ENCODE data around the gene KLK3. TPM values are rescaled to one million over a fixed set of nuclear protein-coding genes. Genes with fewer than 3 reads are reported as not detected.

The KLK3 gene
- total and polyA plus RNA-seq, 8 donors = 0.05 to 0.27 TPM; not detected in 6

DNA sequence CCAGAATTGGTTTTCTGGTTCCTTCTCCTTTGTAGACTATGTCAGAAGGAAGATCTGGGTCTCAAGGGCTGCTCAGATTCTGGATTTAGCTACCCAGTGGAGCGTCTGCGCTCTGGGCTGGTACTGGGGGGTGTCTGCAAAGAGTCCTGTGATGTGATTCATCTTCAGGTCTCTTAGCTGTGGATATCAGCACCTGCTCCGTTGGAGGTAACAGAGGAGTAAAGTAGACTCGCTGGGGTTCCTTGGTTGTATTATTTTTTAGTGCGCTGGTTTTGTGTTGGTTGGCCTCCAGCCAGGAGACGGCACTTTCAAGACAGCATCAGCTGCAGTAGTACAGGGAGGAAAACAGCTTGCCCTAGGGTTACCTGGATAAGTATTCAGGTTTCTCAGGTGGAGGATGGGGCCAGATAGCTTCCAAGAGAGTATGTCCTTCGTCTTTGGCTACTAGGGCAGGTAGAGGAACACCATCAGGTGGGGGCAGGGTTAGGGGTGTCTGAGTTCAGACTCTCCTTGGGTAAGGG, 11.0 kb upstream of the KLK3 start:
- no peaks in the 10 kb centered on the region for H3K27me3 ChIP-seq
- FAIRE-seq = no peak
- H3K4me1 ChIP-seq = no peaks in the 10 kb centered on the region
- H3K27ac ChIP-seq = no peak overlapping the region
- H3K9me3 ChIP-seq = no peaks in the 10 kb centered on the region
- H3K4me3 ChIP-seq = no peak overlapping the region
- no peak for ATAC-seq
- intact Hi-C loops (cut with DNase I) = no loop called here
- DNase-seq = no peak
- H3K36me3 ChIP-seq = no peaks in the 10 kb centered on the region
- WGBS, 2 donors = 68 to 70% methylated on average over 7 of the region's 7 CpGs
- TF ChIP-seq, protein P1, sequence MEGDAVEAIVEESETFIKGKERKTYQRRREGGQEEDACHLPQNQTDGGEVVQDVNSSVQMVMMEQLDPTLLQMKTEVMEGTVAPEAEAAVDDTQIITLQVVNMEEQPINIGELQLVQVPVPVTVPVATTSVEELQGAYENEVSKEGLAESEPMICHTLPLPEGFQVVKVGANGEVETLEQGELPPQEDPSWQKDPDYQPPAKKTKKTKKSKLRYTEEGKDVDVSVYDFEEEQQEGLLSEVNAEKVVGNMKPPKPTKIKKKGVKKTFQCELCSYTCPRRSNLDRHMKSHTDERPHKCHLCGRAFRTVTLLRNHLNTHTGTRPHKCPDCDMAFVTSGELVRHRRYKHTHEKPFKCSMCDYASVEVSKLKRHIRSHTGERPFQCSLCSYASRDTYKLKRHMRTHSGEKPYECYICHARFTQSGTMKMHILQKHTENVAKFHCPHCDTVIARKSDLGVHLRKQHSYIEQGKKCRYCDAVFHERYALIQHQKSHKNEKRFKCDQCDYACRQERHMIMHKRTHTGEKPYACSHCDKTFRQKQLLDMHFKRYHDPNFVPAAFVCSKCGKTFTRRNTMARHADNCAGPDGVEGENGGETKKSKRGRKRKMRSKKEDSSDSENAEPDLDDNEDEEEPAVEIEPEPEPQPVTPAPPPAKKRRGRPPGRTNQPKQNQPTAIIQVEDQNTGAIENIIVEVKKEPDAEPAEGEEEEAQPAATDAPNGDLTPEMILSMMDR (IDR thresholded peaks at IDR 0.05) = no peak

DNA sequence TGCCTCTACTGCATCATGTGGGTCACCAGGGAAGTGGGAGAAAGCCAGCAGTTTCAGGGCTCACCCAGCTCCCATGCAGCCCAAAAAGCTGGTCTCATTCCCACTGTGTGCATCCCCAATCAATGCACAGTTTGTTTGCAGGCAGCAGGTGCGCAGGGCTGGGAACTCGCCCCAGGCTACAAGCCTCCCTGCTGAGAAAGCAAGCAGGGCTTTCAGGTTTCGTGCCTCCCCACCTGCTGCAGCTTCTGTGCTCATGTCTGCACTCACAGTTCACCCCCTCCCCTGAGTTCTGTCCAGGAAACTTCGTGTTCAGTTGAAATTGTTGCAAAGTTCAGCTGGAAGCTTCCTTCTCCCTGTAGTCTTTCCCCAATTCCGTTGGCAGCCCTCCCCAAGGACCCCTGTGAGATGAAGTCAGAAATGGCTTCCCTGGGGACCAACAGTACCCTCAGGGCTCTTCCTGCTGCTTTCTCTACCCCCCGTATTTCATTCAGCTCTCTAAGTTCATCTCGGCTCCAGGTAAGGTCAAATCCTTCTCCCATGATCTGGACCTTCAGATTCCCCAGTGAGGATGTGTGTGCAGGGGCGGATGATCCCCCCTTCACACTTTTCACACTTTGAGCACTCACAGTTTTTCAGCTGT, 10.3 kb upstream of the KLK3 start:
- Histone ChIP-seq H3K9me3 (no peaks in the 10 kb centered on the region), H3K4me3 (no peak overlapping the region), H3K27me3 (no peaks in the 10 kb centered on the region), H3K27ac (no peak overlapping the region), H3K4me1 (no peaks in the 10 kb centered on the region), H3K36me3 (no peaks in the 10 kb centered on the region)
- TF ChIP-seq, protein P1 (IDR thresholded peaks at IDR 0.05) = no peak
- WGBS, 2 donors = 57 to 64% methylated on average over 8 of the region's 8 CpGs
- intact Hi-C loops (cut with DNase I) = no loop called here
- no peak for DNase-seq
- FAIRE-seq = no peak
- ATAC-seq = no peak

DNA sequence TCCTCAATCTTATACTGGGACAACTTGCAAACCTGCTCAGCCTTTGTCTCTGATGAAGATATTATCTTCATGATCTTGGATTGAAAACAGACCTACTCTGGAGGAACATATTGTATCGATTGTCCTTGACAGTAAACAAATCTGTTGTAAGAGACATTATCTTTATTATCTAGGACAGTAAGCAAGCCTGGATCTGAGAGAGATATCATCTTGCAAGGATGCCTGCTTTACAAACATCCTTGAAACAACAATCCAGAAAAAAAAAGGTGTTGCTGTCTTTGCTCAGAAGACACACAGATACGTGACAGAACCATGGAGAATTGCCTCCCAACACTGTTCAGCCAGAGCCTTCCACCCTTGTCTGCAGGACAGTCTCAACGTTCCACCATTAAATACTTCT, 4.0 kb upstream of the KLK3 start:
- Histone ChIP-seq H3K36me3 (no peaks in the 10 kb centered on the region), H3K4me3 (no peak overlapping the region), H3K27ac (no peak overlapping the region), H3K27me3 (no peaks in the 10 kb centered on the region), H3K4me1 (no peaks in the 10 kb centered on the region), H3K9me3 (no peaks in the 10 kb centered on the region)
- DNase-seq (no peak), FAIRE-seq (no peak), ATAC-seq (no peak)
- 32 to 52% methylated on average over 3 of the region's 3 CpGs for WGBS, 2 donors
- intact Hi-C loops (cut with DNase I) = no loop called here
- TF ChIP-seq, protein P1 (IDR thresholded peaks at IDR 0.05) = no peak

DNA sequence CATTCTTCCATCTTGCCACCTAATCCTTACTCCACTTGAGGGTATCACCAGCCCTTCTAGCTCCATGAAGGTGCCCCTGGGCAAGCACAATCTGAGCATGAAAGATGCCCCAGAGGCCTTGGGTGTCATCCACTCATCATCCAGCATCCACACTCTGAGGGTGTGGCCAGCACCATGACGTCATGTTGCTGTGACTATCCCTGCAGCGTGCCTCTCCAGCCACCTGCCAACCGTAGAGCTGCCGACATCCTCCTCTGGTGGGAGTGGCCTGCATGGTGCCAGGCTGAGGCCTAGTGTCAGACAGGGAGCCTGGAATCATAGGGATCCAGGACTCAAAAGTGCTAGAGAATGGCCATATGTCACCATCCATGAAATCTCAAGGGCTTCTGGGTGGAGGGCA, 3.1 kb upstream of the KLK3 start:
- Histone ChIP-seq H3K4me1 (no peaks in the 10 kb centered on the region), H3K36me3 (no peaks in the 10 kb centered on the region), H3K27me3 (no peaks in the 10 kb centered on the region), H3K9me3 (no peaks in the 10 kb centered on the region), H3K4me3 (no peak overlapping the region), H3K27ac (no peak overlapping the region)
- intact Hi-C loops (cut with DNase I) = no loop called here
- DNase-seq = no peak
- TF ChIP-seq, protein P1 (IDR thresholded peaks at IDR 0.05) = no peak
- no peak for ATAC-seq
- no peak for FAIRE-seq
- WGBS, 2 donors = 77 to 84% methylated on average over 4 of the region's 4 CpGs

DNA sequence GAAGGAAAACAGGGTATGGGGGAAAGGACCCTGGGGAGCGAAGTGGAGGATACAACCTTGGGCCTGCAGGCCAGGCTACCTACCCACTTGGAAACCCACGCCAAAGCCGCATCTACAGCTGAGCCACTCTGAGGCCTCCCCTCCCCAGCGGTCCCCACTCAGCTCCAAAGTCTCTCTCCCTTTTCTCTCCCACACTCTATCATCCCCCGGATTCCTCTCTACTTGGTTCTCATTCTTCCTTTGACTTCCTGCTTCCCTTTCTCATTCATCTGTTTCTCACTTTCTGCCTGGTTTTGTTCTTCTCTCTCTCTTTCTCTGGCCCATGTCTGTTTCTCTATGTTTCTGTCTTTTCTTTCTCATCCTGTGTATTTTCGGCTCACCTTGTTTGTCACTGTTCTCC, 2.7 kb downstream of the KLK3 start:
- FAIRE-seq = no peak
- Histone ChIP-seq H3K36me3 (no peaks in the 10 kb centered on the region), H3K4me3 (no peak overlapping the region), H3K27ac (no peak overlapping the region), H3K9me3 (no peaks in the 10 kb centered on the region), H3K27me3 (no peaks in the 10 kb centered on the region), H3K4me1 (no peaks in the 10 kb centered on the region)
- TF ChIP-seq, protein P1 (IDR thresholded peaks at IDR 0.05) = no peak
- WGBS, 2 donors = 81 to 85% methylated on average over 3 to 6 of the region's 6 CpGs
- intact Hi-C loops (cut with DNase I) = no loop called here
- ATAC-seq = no peak
- DNase-seq = no peak

Data from pancreas (tissue), 10 donors.